H9 (cell line): ENCODE measurements around the gene CCR9. TPM values are rescaled to one million over a fixed set of nuclear protein-coding genes. Genes with fewer than 3 reads are reported as not detected.

Source experiments
- DNase-seq: peaks from one replicate; pipeline ENCODE4 v3.0.0-alpha.2; 2017
- H2AFZ ChIP-seq: one replicate; pipeline ENCODE4 v1.6.1; 2013; ENCODE audit warnings: mild to moderate bottlenecking, low read length, control low read depth, moderate library complexity
- H2AK5ac ChIP-seq: 2 replicates; pipeline ENCODE4 v1.6.1; 2013; ENCODE audit warnings: low read length, control low read depth, mixed read lengths; ENCODE audit not compliant: insufficient read length
- H2BK120ac ChIP-seq: one replicate; pipeline ENCODE4 v1.6.1; 2013; ENCODE audit warnings: low read depth, mild to moderate bottlenecking, low read length, control low read depth, inconsistent platforms; ENCODE audit not compliant: poor library complexity, severe bottlenecking
- H2BK12ac ChIP-seq: 2 replicates; pipeline ENCODE4 v1.6.1; 2013; ENCODE audit warnings: low read length, control low read depth, mixed read lengths, low read depth; ENCODE audit not compliant: insufficient read length
- H2BK15ac ChIP-seq: 2 replicates; pipeline ENCODE4 v1.6.1; 2013; ENCODE audit warnings: low read depth, low read length, control low read depth
- H2BK20ac ChIP-seq: one replicate; pipeline ENCODE4 v1.6.1; 2013; ENCODE audit warnings: low read depth, mild to moderate bottlenecking, low read length, control low read depth, inconsistent platforms; ENCODE audit not compliant: poor library complexity, severe bottlenecking
- H2BK5ac ChIP-seq: 2 replicates; pipeline ENCODE4 v1.6.1; 2013; ENCODE audit warnings: low read length, control low read depth, mixed read lengths; ENCODE audit not compliant: insufficient read length
- H3K14ac ChIP-seq: 2 replicates; pipeline ENCODE4 v1.6.1; 2013; ENCODE audit warnings: low read length, control low read depth; ENCODE audit not compliant: insufficient read depth
- H3K18ac ChIP-seq: 2 replicates; pipeline ENCODE4 v1.6.1; 2013; ENCODE audit warnings: low read depth, mild to moderate bottlenecking, mixed read lengths, low read length, control low read depth; ENCODE audit not compliant: insufficient read length
- H3K23ac ChIP-seq: 2 replicates; pipeline ENCODE4 v1.6.1; 2013; ENCODE audit warnings: low read length, control low read depth, mixed read lengths, low read depth; ENCODE audit not compliant: insufficient read length
- H3K23me2 ChIP-seq: 2 replicates; pipeline ENCODE4 v1.6.1; 2013; ENCODE audit warnings: low read depth, mild to moderate bottlenecking, mixed read lengths, low read length, control low read depth; ENCODE audit not compliant: insufficient read length, poor library complexity, severe bottlenecking
- H3K27ac ChIP-seq: 2 replicates; pipeline ENCODE4 v1.5.1; 2013; ENCODE audit warnings: low read length, control low read depth, mixed read lengths, low read depth; ENCODE audit not compliant: insufficient read length
- H3K27me3 ChIP-seq: 2 replicates; pipeline ENCODE4 v1.6.1; 2013; ENCODE audit warnings: low read length, control low read depth, inconsistent platforms; ENCODE audit not compliant: insufficient read depth
- H3K4ac ChIP-seq: 2 replicates; pipeline ENCODE4 v1.6.1; 2013; ENCODE audit warnings: low read depth, mild to moderate bottlenecking, control low read depth, inconsistent platforms, low read length, moderate library complexity
- H3K4me1 ChIP-seq: 2 replicates; pipeline ENCODE4 v1.6.1; 2013; ENCODE audit warnings: low read length, control low read depth, inconsistent platforms; ENCODE audit not compliant: insufficient read depth
- H3K4me2 ChIP-seq: 2 replicates; pipeline ENCODE4 v1.6.1; 2013; ENCODE audit warnings: low read length, control low read depth, mixed read lengths; ENCODE audit not compliant: insufficient read length, insufficient read depth
- H3K56ac ChIP-seq: 2 replicates; pipeline ENCODE4 v1.6.1; 2013; ENCODE audit warnings: low read depth, mild to moderate bottlenecking, mixed read lengths, low read length, control low read depth; ENCODE audit not compliant: insufficient read length
- H3K79me1 ChIP-seq: 2 replicates; pipeline ENCODE4 v1.6.1; 2013; ENCODE audit warnings: low read depth, mild to moderate bottlenecking, moderate library complexity, low read length, control low read depth, inconsistent platforms; ENCODE audit not compliant: insufficient read depth, poor library complexity, severe bottlenecking
- H3K79me2 ChIP-seq: 2 replicates; pipeline ENCODE4 v1.6.1; 2013; ENCODE audit warnings: low read length, control low read depth, inconsistent platforms; ENCODE audit not compliant: insufficient read depth
- H3K9ac ChIP-seq: 2 replicates; pipeline ENCODE4 v1.6.1; 2013; ENCODE audit warnings: low read length, control low read depth, mixed read lengths; ENCODE audit not compliant: insufficient read length; ENCODE audit errors: extremely low read depth
- H3K9me3 ChIP-seq: one replicate; pipeline ENCODE4 v1.6.1; 2013; ENCODE audit warnings: low read depth, low read length, inconsistent platforms; ENCODE audit not compliant: control insufficient read depth
- H3T11ph ChIP-seq: one replicate; pipeline ENCODE4 v1.6.1; 2013; ENCODE audit warnings: mild to moderate bottlenecking, low read length, control low read depth, inconsistent platforms
- H4K20me1 ChIP-seq: one replicate; pipeline ENCODE4 v1.6.1; 2013; ENCODE audit not compliant: control insufficient read depth, insufficient read length, insufficient read depth
- H4K5ac ChIP-seq: 2 replicates; pipeline ENCODE4 v1.6.1; 2013; ENCODE audit warnings: low read depth, mild to moderate bottlenecking, mixed read lengths, low read length, control low read depth; ENCODE audit not compliant: insufficient read length
- H4K8ac ChIP-seq: replicated peaks from 2 replicates; pipeline ENCODE4 v1.6.1; 2013; ENCODE audit warnings: low read length, control low read depth, mixed read lengths, low read depth; ENCODE audit not compliant: insufficient read length
- H4K91ac ChIP-seq: 2 replicates; pipeline ENCODE4 v1.6.1; 2013; ENCODE audit warnings: low read depth, mild to moderate bottlenecking, moderate library complexity, mixed read lengths, low read length, control low read depth; ENCODE audit not compliant: insufficient read length
- H3K27ac Mint-ChIP-seq, 3 experiments: 2 replicates in 2 of 3; 3 replicates in 1 of 3; pipeline ENCODE4 v1.8.0; 2020 to 2021; ENCODE audit warnings: mixed read lengths in 3 of 3, mild to moderate bottlenecking in 1 of 3, moderate library complexity in 1 of 3
- H3K27me3 Mint-ChIP-seq: 2 replicates; pipeline ENCODE4 v1.8.0; 2021; ENCODE audit warnings: low read depth, mild to moderate bottlenecking, moderate library complexity, mixed read lengths
- H3K36me3 Mint-ChIP-seq, 3 experiments: 2 replicates in 2 of 3; 3 replicates in 1 of 3; pipeline ENCODE4 v1.8.0; 2020 to 2021; ENCODE audit warnings: low read depth in 3 of 3, mixed read lengths in 3 of 3; ENCODE audit not compliant: insufficient read depth in 1 of 3
- H3K4me1 Mint-ChIP-seq, 2 experiments: 2 replicates each; pipeline ENCODE4 v1.8.0; 2020; ENCODE audit warnings: mixed read lengths in 2 of 2
- H3K4me3 Mint-ChIP-seq, 2 experiments: 2 replicates in 1 of 2; 3 replicates in 1 of 2; pipeline ENCODE4 v1.8.0; 2020 to 2021; ENCODE audit warnings: mild to moderate bottlenecking in 2 of 2, mixed read lengths in 2 of 2, moderate library complexity in 1 of 2
- H3K9me3 Mint-ChIP-seq, 2 experiments: 2 replicates in 1 of 2; 3 replicates in 1 of 2; pipeline ENCODE4 v1.8.0; 2020; ENCODE audit warnings: mild to moderate bottlenecking in 2 of 2, mixed read lengths in 2 of 2, moderate library complexity in 1 of 2
- CTCF ChIP-seq: fragments of 200-600 bp; sonication (generic); conservative IDR thresholded peaks from 3 replicates; pipeline ENCODE4 v1.8.0; 2021; ENCODE audit warnings: antibody characterized with exemption, mild to moderate bottlenecking
- WGBS: extraction: QIAGEN DNeasy Blood & Tissue Kit; methylation state at CpG from one replicate; pipeline ENCODE4 v1.1.7; 2013; ENCODE audit warnings: missing lambda C conversion rate, low lambda C conversion rate, mixed read lengths; ENCODE audit not compliant: insufficient read length; ENCODE audit errors: extremely low coverage; 5-methylcytosine and 5-hydroxymethylcytosine counted together
- total RNA-seq: library from RNA; stranded (reverse); gene quantifications from 2 replicates; pipeline ENCODE4 v1.2.1, GENCODE V29; 2021

The CCR9 gene
- total RNA-seq, 1 experiment from 2014 or later: not detected

- H3K27me3 ChIP-seq: no peaks in the 10 kb centered on the region
- Mint-ChIP-seq H3K27ac (peak overlapping the region in 1 of 3 experiments; percentile 37; a peak in 1 of 7 replicates), H3K4me3 (no peak overlapping the region), H3K27me3 (no peaks in the 10 kb centered on the region), H3K9me3 (no peaks in the 10 kb centered on the region), H3K36me3 (peaks cover 9 to 39% (median 35%) of the 10 kb centered on the region in 3 experiments; a peak in 5 of 7 replicates), H3K4me1 (peaks cover 16 to 20% of the 10 kb centered on the region in 2 experiments)
- H4K20me1 ChIP-seq: no peaks in the 10 kb centered on the region
- no peak overlapping the region for H2BK120ac ChIP-seq
- H2BK20ac ChIP-seq: no peak overlapping the region
- no peak overlapping the region for H3K56ac ChIP-seq
- DNase-seq: no peak
- H3K79me2 ChIP-seq: no peaks in the 10 kb centered on the region
- no peaks in the 10 kb centered on the region for H3K79me1 ChIP-seq
- H3K4me2 ChIP-seq: no peak overlapping the region
- H3K18ac ChIP-seq: no peak overlapping the region
- H3K9me3 ChIP-seq: no peaks in the 10 kb centered on the region
- no peak overlapping the region for H3K27ac ChIP-seq
- no peak overlapping the region for H3T11ph ChIP-seq
- H3K14ac ChIP-seq: no peak overlapping the region
- no peak overlapping the region for H4K8ac ChIP-seq
- H2AK5ac ChIP-seq: no peak overlapping the region
- H3K4me1 ChIP-seq: no peaks in the 10 kb centered on the region
- no peak overlapping the region for H3K23ac ChIP-seq
- H4K91ac ChIP-seq: no peak overlapping the region
- H2BK5ac ChIP-seq: no peak overlapping the region
- H3K23me2 ChIP-seq: no peaks in the 10 kb centered on the region
- no peak for TF ChIP-seq CTCF
- no peak overlapping the region for H2BK15ac ChIP-seq
- no peak overlapping the region for H3K4ac ChIP-seq
- no peak overlapping the region for H3K9ac ChIP-seq
- H2AFZ ChIP-seq: no peak overlapping the region
- H2BK12ac ChIP-seq: no peak overlapping the region
- H4K5ac ChIP-seq: no peak overlapping the region
- no CpG with 5 or more reads among the region's 4 CpGs for WGBS
These were observed 51.7 kb downstream of the CCR9 start for GRCh38 chr3:45938043-45938435.
